Measurements from ENCODE around the gene C1QTNF9.
A peak's percentile ranks its signal among the peaks of the same experiment; 100 is the strongest.
"Not testable (repeated sequence)": the region's sequence is repeated elsewhere in the genome, so short reads cannot be mapped to it uniquely, and the experiment has no call there.

Gene C1QTNF9

GRCh38 chr13:24282256-24282655 is 27.1 kb upstream of the C1QTNF9 start:
- DNase-seq, result no peak

- DNase-seq, result no peak
These were observed 24.4 kb upstream of the C1QTNF9 start for GRCh38 chr13:24284889-24285565.

- no peak for DNase-seq
These were observed 22.8 kb upstream of the C1QTNF9 start for GRCh38 chr13:24286624-24287023.

- DNase-seq, result no peak
These were observed 21.6 kb upstream of the C1QTNF9 start for GRCh38 chr13:24287748-24288287.

DNA sequence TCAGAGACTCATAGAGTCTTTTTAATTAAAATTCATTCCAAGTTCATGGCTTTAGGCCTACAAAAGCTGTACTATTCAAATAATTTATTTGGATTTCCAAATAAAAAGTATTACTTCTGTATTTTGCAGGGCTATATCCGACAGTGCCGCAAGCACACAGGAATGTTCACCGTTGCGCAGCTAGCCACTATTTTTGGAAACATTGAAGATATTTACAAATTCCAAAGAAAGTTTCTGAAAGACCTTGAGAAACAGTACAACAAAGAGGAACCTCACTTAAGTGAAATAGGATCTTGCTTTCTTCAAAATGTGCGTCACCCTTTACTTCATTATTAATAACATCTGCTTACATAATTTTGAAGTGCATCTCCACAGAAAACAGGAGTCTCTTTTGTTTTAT is 20.5 kb upstream of the C1QTNF9 start:
- DNase-seq, result no peak

- DNase-seq, result no peak
These were observed 19.0 kb upstream of the C1QTNF9 start for GRCh38 chr13:24290280-24290932.

DNA sequence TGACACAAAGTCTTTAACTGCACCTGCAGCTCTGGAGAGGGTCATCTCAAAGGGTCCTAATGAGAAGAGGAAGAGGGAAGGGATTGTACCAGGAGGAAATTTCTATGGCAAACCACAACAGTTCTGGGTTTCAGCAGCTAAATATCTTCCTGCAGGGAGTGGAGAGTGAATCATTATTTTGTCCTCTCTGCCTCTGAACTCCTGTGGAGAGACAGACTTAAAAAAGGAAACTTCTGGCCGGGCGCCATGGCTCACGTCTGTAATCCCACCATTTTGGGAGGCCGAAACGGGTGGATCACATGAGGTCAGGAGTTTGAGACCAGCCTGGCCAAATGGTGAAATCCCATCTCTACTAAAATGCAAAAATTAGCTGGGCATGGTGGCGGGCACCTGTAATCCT is 16.9 kb upstream of the C1QTNF9 start:
- DNase-seq, result no peak

- no peak for DNase-seq
These were observed 15.6 kb upstream of the C1QTNF9 start for GRCh38 chr13:24293746-24294145.

- DNase-seq, result no peak
These were observed 9.8 kb upstream of the C1QTNF9 start for GRCh38 chr13:24299488-24300114.

- no peak for DNase-seq
These were observed 7.9 kb upstream of the C1QTNF9 start for GRCh38 chr13:24301434-24301833.

- no peak for DNase-seq
These were observed 7.5 kb upstream of the C1QTNF9 start for GRCh38 chr13:24301911-24302310.

GRCh38 chr13:24304620-24305019 is 4.8 kb upstream of the C1QTNF9 start:
- no peak for DNase-seq

GRCh38 chr13:24306632-24307031 is 2.7 kb upstream of the C1QTNF9 start:
- DNase-seq, result no peak

GRCh38 chr13:24307211-24308067 is 1.9 kb upstream of the C1QTNF9 start:
- no peak for DNase-seq

- DNase-seq, result no peak
These were observed 1.3 kb upstream of the C1QTNF9 start for GRCh38 chr13:24308068-24308445.

DNA sequence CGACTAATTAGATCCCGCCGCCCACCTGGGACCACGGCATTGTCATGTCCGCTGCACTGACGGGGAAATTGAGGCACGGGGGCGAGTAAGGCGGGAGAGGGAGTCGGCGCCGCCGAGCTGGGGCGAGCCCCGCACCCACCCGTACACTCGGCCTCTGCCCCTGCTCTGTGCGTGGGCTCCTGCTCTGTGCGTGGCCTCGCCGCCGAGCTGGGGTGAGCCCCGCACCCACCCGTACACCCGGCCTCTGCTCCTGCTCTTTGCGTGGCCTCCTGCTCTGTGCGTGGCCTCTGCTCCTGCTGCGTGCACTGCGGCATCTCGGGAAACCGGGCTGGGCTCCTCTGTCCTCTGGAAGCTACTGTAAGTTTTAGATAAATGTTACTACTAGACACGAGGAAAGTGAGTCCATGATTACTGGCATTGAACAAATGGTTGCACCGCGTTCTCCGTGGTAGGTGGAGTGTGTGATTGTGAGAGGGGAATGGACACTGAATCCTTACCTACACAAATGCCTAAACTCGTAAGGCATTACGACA is 826 bp upstream of the C1QTNF9 start:
- no peak for DNase-seq

DNA sequence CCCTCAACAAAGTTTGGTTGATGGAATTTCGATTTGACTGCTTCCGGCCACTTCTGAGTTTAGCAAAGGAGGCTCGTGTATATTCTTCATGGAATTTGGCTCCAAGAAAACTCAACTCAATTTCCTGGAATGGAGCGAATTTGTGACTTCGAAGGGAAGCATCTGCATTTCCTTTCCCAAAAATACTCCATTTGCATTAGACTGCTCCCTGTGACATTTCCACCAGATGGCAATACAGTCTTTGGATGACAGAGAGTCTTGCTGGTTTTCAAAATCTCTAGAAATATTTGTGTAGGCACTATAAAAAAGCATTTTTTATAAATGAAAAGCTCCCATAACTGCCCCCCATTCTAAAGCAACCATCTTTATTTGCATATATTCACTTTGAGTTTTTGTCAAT is 4.1 kb downstream of the C1QTNF9 start:
- DNase-seq, result peak; percentile 1

GRCh38 chr13:24317835-24318234 is 8.5 kb downstream of the C1QTNF9 start:
- DNase-seq, result not testable (repeated sequence)

DNA sequence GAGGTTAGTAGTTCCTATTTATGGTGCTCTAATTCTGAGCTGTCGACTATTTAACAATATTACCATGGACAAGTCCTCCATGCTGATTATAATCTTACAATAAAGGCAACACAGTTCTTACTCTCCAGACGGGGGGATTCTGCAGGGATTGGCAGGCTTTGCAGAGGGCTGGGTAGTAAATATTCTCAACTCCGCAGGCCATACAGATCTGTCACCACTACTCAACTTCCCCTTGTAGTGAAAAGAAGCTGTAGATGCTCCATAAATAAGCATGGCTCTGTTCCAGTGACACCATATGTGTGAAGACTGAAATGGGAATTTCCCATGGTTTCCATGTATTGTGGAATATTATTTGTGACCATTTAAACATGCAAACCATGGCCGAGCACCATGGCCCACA is 9.5 kb downstream of the C1QTNF9 start:
- not testable (repeated sequence) for DNase-seq

DNA sequence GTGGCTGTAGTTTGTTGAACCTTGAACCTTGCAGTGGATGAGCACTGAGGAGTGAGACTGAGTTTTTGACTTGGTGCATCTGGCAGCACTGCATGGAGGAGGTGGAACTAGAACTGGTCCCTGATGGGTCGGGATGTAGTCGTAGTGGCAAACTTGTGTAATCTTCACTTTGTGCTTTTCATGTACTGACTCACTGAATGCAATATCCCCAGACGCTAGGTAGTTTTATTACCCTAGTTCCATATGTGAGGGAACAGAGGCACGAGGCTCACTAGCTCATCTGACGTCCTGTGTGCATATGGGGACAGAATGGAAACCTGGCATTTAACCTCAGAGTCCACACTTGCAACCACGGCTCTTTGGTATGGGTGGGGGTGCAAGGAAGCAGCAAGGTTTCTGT is 10.3 kb downstream of the C1QTNF9 start:
- not testable (repeated sequence) for DNase-seq

- DNase-seq, result not testable (repeated sequence)
These were observed 12.0 kb downstream of the C1QTNF9 start for GRCh38 chr13:24321416-24321815.

DNA sequence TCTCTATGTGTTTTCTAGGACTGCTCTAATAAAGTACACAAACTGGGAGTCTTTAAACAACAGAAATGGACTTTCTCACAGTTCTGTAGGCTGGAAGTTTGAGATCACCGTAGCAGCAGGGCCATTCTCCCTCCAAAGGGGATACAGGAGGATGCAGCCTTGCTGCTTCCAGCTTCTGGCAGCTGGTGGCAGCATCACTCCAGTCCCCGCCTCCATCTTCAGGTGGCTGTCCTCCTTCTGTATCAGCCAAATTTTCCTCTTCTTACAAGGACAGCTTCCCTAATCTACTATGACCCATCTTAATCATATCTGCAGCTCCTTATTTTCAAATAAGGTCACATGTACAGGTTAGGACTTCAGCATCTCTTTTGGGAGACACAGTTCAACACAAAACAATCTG is 13.1 kb downstream of the C1QTNF9 start:
- not testable (repeated sequence) for DNase-seq
